Stromal cell of bone marrow (primary cell): ENCODE data around the gene LILRB1.
"Not testable (repeated sequence)": the region's sequence is repeated elsewhere in the genome, so short reads cannot be mapped to it uniquely, and the experiment has no call there.

Experiments
- DNase-seq: peaks from one replicate; pipeline ENCODE4 v3.0.0-alpha.2; 2012; ENCODE audit warnings: low read depth

The LILRB1 gene

GRCh38 chr19:54662730-54663129 lies 32.4 kb downstream of the LILRB1 start, which contains the start of gene LILRB4:
Gene LILRB4 (plus strand): TSS chr19:54662985. CDS start chr19:54663034, 49 bp downstream.
- no peak for DNase-seq

- no peak for DNase-seq
These were observed 35.2 kb downstream of the LILRB1 start for GRCh38 chr19:54665530-54665929.

GRCh38 chr19:54667217-54667616 lies 36.9 kb downstream of the LILRB1 start:
- no peak for DNase-seq

GRCh38 chr19:54668353-54668752 lies 38.1 kb downstream of the LILRB1 start:
- no peak for DNase-seq

- DNase-seq, result no peak
These were observed 40.5 kb downstream of the LILRB1 start for GRCh38 chr19:54670576-54671357.

GRCh38 chr19:54673222-54673621 lies 42.9 kb downstream of the LILRB1 start:
- DNase-seq, result no peak

- DNase-seq, result no peak
These were observed 43.8 kb downstream of the LILRB1 start for GRCh38 chr19:54674021-54674617.

GRCh38 chr19:54676210-54676834 lies 46.0 kb downstream of the LILRB1 start:
- peak; percentile 18 for DNase-seq

GRCh38 chr19:54677217-54677616 lies 46.9 kb downstream of the LILRB1 start:
- DNase-seq, result no peak

GRCh38 chr19:54681596-54681995 lies 51.3 kb downstream of the LILRB1 start:
- DNase-seq, result not testable (repeated sequence)

GRCh38 chr19:54682306-54682856 lies 52.1 kb downstream of the LILRB1 start:
- no peak for DNase-seq

GRCh38 chr19:54684527-54684926 lies 54.2 kb downstream of the LILRB1 start:
- no peak for DNase-seq
